A673 (cell line): ENCODE data around the gene FAM124A. TPM values are rescaled to one million over a fixed set of nuclear protein-coding genes. Genes with fewer than 3 reads are reported as not detected.

ENCODE experiments used
- BruUV-seq: library from RNA; stranded (reverse); fragments of 400-500 nt; replicated peaks from 2 replicates; lab custom pipeline; 2021; lab: Mats Ljungman, UMichigan
- CTCF ChIA-PET: fragments of 300-600 bp; sonication (Branson Sonifier 250); formaldehyde crosslinking; loops from one replicate; lab custom pipeline; 2022; ENCODE audit warnings: antibody characterized with exemption; lab: Charles Lee
- POLR2A ChIA-PET: fragments of 300-600 bp; sonication (Branson Sonifier 250); formaldehyde crosslinking; loops from one replicate; lab custom pipeline; 2022; ENCODE audit warnings: antibody characterized with exemption; ENCODE audit not compliant: low non-redundant PET; lab: Charles Lee
- DNase-seq: peaks from one replicate; pipeline ENCODE4 v3.0.0-alpha.2; 2015; ENCODE audit warnings: low spot score
- H3K27ac ChIP-seq: fragments of 200-600 bp; sonication (generic); 2 replicates; pipeline ENCODE4 v1.5.1; 2016; ENCODE audit warnings: mixed run types, low read depth, mild to moderate bottlenecking, mixed read lengths, antibody characterized with exemption, low read length; ENCODE audit not compliant: poor library complexity, severe bottlenecking
- H3K27me3 ChIP-seq: fragments of 200-600 bp; sonication (generic); replicated peaks from 2 replicates; pipeline ENCODE4 v1.6.1; 2017; ENCODE audit warnings: mixed run types, low read depth, mild to moderate bottlenecking, mixed read lengths, antibody characterized with exemption, low read length; ENCODE audit not compliant: insufficient read depth, poor library complexity
- H3K36me3 ChIP-seq: fragments of 200-600 bp; sonication (generic); 2 replicates; pipeline ENCODE4 v1.6.1; 2016; ENCODE audit warnings: mixed run types, mild to moderate bottlenecking, mixed read lengths, antibody characterized with exemption, low read length; ENCODE audit not compliant: insufficient read depth, poor library complexity, severe bottlenecking
- H3K4me1 ChIP-seq: fragments of 200-600 bp; sonication (generic); 2 replicates; pipeline ENCODE4 v1.6.1; 2017; ENCODE audit warnings: mixed run types, mild to moderate bottlenecking, mixed read lengths, antibody characterized with exemption, low read length; ENCODE audit not compliant: insufficient read depth, poor library complexity, severe bottlenecking
- H3K4me3 ChIP-seq: fragments of 200-600 bp; sonication (generic); 2 replicates; pipeline ENCODE4 v1.5.1; 2016; ENCODE audit warnings: low read depth, mixed run types, mild to moderate bottlenecking, mixed read lengths, low read length; ENCODE audit not compliant: poor library complexity, severe bottlenecking
- H3K9me3 ChIP-seq: fragments of 200-600 bp; sonication (generic); 2 replicates; pipeline ENCODE4 v1.6.1; 2016; ENCODE audit warnings: mixed run types, low read depth, mild to moderate bottlenecking, mixed read lengths, antibody characterized with exemption, low read length; ENCODE audit not compliant: poor library complexity, severe bottlenecking
- CTCF ChIP-seq: fragments of 300-800, 200-600 bp; sonication (generic); conservative IDR thresholded peaks from 2 replicates; pipeline ENCODE4 v1.5.1; 2017; ENCODE audit warnings: low read depth, mild to moderate bottlenecking, antibody characterized with exemption, low read length, moderate library complexity, mixed read lengths
- EZH2 ChIP-seq: fragments of 200-600 bp; sonication (generic); IDR thresholded peaks from 2 replicates; pipeline ENCODE4 v1.6.1; 2017; ENCODE audit warnings: borderline replicate concordance, low read depth, mild to moderate bottlenecking, mixed read lengths, antibody characterized with exemption, low read length; ENCODE audit not compliant: poor library complexity, severe bottlenecking
- intact Hi-C: fragments of 100-400 bp; cut with micrococcal nuclease; formaldehyde crosslinking; loops from one replicate; pipeline ENCODE4 v1.10.0; 2022; ENCODE audit not compliant: unreplicated experiment
- total RNA-seq: library from RNA; stranded (reverse); gene quantifications from 2 replicates; pipeline ENCODE4 v1.2.3, GENCODE V29; 2021

The FAM124A gene
- total RNA-seq, 1 experiment from 2014 or later = 2.1 TPM

DNA sequence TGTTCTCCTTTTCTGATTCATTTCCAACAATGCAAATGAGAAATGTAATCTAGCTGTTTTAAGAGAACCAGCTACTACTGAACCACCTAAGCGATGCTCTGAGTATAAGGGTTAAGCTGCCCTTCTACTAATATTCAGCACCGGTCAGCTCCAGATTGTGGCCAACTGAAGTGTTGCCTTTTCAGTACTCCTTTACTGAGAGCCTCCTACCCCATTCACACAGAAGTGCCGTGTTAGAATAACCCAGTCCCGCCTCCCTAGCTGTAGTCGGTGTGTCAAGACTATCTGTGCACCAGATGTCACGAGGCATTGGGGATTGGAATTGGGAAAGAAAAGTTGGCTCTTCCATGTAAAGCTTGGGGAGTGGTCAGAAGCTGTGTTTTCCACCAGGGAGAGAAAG lies 45.4 kb downstream of the FAM124A start:
- intact Hi-C loops = no loop called here
- Histone ChIP-seq H3K4me1 (peaks cover 4% of the 10 kb centered on the region), H3K27ac (no peak overlapping the region), H3K9me3 (no peaks in the 10 kb centered on the region), H3K36me3 (no peaks in the 10 kb centered on the region), H3K27me3 (no peaks in the 10 kb centered on the region), H3K4me3 (no peak overlapping the region)
- TF ChIP-seq CTCF = no peak
- TF ChIP-seq EZH2 = no peak
- CTCF ChIA-PET = no interaction called here
- POLR2A ChIA-PET = no interaction called here
- BruUV-seq = no TSS peak
- no peak for DNase-seq

- H3K27ac ChIP-seq = no peak overlapping the region
- TF ChIP-seq EZH2 (no peak), CTCF (no peak)
- no TSS peak for BruUV-seq
- no peaks in the 10 kb centered on the region for H3K4me1 ChIP-seq
- no peaks in the 10 kb centered on the region for H3K36me3 ChIP-seq
- ChIA-PET CTCF (interaction anchor here (0.5 kb wide), 1 partner anchor 120 kb away, joined by 9 read pairs; no protein-coding TSS in a partner anchor), POLR2A (no interaction called here)
- no peak for DNase-seq
- H3K4me3 ChIP-seq = no peak overlapping the region
- intact Hi-C loops = no loop called here
- no peaks in the 10 kb centered on the region for H3K27me3 ChIP-seq
- no peaks in the 10 kb centered on the region for H3K9me3 ChIP-seq
Observed at GRCh38 chr13:51269039-51269438, 46.8 kb downstream of the FAM124A start.

DNA sequence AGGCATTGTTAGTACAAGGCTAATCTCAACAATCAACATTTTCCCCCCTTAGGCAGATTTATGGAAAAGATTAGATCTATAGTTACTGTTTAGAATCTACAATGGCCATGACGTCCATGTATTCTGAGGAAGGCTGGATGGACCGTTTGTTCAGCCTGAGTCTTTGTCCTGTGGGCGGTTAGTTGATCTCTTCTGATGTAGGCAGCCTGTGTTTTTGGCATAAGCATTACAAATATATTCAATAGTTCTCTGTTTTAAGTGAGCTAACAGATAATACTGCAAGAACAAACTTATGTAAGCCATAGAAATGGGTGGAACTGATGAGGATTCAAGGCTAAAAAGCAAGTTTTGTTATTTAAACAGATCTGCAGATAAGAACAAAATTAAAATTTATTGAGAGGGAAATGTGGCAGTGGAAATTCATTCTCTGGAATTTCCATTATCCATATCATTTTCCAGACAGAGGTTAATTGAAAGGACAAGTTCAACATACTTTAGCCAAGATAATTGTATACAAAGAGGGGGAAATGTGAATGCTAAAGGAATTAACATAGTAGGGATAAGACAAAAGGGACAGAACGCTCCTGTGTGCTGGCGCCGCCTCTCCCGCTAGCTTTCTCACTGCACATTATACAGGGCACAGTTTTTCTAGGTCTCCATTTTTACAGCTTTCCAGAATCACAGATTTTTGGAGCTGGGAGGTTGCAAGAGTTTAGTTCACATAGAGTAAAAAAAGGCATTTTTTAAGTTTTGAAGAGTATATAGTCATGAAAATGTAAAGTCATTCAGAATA lies 48.6 kb downstream of the FAM124A start:
- ChIA-PET CTCF (interaction anchor here (0.6 kb wide), 1 partner anchor 118 kb away, joined by 10 read pairs; no protein-coding TSS in a partner anchor), POLR2A (interaction anchor here (0.6 kb wide), 1 partner anchor 169 kb away, joined by 3 read pairs; no protein-coding TSS in a partner anchor)
- no peak for DNase-seq
- TF ChIP-seq EZH2 = no peak
- TF ChIP-seq CTCF = no peak
- H3K27me3 ChIP-seq = no peaks in the 10 kb centered on the region
- no peaks in the 10 kb centered on the region for H3K9me3 ChIP-seq
- H3K4me3 ChIP-seq = no peak overlapping the region
- no peak overlapping the region for H3K27ac ChIP-seq
- no peaks in the 10 kb centered on the region for H3K4me1 ChIP-seq
- no peaks in the 10 kb centered on the region for H3K36me3 ChIP-seq
- intact Hi-C loops = no loop called here
- no TSS peak for BruUV-seq
